ENCODE measurements around the gene TGM4.

TGM4 gene

DNA sequence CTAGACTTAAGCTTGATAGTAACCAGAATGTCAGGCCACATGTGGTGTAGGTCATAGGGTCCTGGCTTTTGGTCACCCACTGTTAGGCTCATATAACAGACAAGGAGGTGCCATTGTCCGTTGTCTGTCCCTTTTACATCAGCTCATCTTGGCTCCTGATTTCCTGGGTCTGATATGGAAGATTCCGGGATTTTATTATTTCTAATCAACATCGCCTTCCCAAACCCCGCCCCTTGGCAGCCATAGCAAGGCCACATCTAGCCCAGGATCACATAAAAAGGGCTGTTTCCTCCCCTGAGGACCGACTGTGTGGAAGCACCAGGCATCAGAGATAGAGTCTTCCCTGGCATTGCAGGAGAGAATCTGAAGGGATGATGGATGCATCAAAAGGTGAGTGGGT, at the start of gene TGM4:
Gene TGM4 (plus strand): TSS at position 301 of the 400 bp plus-strand sequence. CDS start 71 bp downstream, at position 372.
- no peak within 1 kb of the TSS for H3K9ac ChIP-seq (ENCODE audit: low read length)
- no peaks in the 10 kb centered on the region for H3K9me3 ChIP-seq (ENCODE audit: control insufficient read depth, insufficient read depth, low read depth, low read length)
- no peaks in the 10 kb centered on the region for H3K27me3 ChIP-seq (ENCODE audit: control insufficient read depth, insufficient read depth, low read length)
- H3K4me1 ChIP-seq (ENCODE audit: control insufficient read depth, insufficient read depth, low read length), result no peaks in the 10 kb centered on the region
- H3K4me3 ChIP-seq (ENCODE audit: low read depth, low read length), result no peak within 1 kb of the TSS
- no peak within 1 kb of the TSS for H3K27ac ChIP-seq (ENCODE audit: low read depth, low read length)
- no peaks in the 10 kb centered on the region for H3K36me3 ChIP-seq (ENCODE audit: control insufficient read depth, insufficient read depth, low read length)

DNA sequence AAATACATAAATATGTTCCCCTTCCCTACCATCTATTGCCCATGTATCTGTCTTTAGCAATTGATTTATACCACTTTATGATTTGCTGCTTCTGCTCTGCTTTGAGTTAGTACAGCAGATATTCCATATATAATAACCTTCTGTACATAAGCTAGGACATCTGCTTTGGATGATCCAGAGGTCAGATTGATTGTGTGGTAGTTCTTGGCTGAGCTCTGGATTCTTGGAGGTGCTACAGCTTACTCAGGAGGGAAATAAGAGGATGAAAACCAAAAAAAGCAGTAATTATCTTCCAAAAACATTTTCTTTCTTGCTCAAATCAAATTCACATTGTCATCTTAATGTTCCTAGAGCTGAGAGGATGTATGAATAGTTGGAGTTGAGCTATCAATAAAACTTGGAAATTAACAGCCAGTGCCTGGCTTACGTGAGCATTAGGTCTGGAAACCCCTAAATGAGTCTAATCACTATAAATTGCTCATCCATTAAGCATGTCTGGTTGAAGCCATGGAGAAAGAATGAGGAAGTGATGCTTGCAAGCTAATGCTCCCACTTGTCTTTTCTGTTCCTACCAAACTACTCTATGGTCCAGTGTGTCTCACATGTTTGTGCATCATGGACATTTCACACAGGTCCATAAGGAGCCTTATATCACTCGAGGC, 49.0 kb upstream of the TGM4 start:
- no peak overlapping the region for H3K27ac ChIP-seq (ENCODE audit: low read depth, low read length)
- no peak overlapping the region for H3K9ac ChIP-seq (ENCODE audit: low read length)
- no peaks in the 10 kb centered on the region for H3K27me3 ChIP-seq (ENCODE audit: control insufficient read depth, insufficient read depth, low read length)
- peaks cover 58% of the 10 kb centered on the region for H3K36me3 ChIP-seq (ENCODE audit: control insufficient read depth, insufficient read depth, low read length)
- no peaks in the 10 kb centered on the region for H3K4me1 ChIP-seq (ENCODE audit: control insufficient read depth, insufficient read depth, low read length)
- no peak overlapping the region for H3K4me3 ChIP-seq (ENCODE audit: low read depth, low read length)
- H3K9me3 ChIP-seq (ENCODE audit: control insufficient read depth, insufficient read depth, low read depth, low read length), result 0 out of 2 replicates have a peak, but pooled peaks cover 2% of the 10 kb centered on the region

DNA sequence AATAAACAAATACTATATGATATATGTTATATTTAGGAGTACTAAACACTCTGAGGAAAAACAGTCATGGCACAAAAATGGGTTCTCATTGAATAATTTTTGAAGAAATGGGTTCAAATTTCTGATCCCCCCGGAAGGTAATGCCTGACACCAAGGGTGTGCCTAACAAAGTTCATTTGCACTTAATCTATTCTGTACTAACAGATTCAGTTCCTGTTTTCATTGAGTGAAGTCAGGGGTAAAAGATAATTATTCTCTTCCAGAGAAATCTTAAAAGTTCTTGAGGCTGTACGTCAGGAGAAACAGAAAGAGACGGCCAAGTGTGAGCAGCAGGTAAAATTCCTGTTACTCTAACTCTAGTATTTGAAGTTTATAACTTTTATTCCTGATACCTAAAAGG, 47.2 kb upstream of the TGM4 start:
- H3K9me3 ChIP-seq (ENCODE audit: control insufficient read depth, insufficient read depth, low read depth, low read length), result 0 out of 2 replicates have a peak, but pooled peaks cover 2% of the 10 kb centered on the region
- no peaks in the 10 kb centered on the region for H3K4me1 ChIP-seq (ENCODE audit: control insufficient read depth, insufficient read depth, low read length)
- no peaks in the 10 kb centered on the region for H3K27me3 ChIP-seq (ENCODE audit: control insufficient read depth, insufficient read depth, low read length)
- no peak overlapping the region for H3K27ac ChIP-seq (ENCODE audit: low read depth, low read length)
- no peak overlapping the region for H3K4me3 ChIP-seq (ENCODE audit: low read depth, low read length)
- no peak overlapping the region for H3K9ac ChIP-seq (ENCODE audit: low read length)
- peaks cover 72% of the 10 kb centered on the region for H3K36me3 ChIP-seq (ENCODE audit: control insufficient read depth, insufficient read depth, low read length)

DNA sequence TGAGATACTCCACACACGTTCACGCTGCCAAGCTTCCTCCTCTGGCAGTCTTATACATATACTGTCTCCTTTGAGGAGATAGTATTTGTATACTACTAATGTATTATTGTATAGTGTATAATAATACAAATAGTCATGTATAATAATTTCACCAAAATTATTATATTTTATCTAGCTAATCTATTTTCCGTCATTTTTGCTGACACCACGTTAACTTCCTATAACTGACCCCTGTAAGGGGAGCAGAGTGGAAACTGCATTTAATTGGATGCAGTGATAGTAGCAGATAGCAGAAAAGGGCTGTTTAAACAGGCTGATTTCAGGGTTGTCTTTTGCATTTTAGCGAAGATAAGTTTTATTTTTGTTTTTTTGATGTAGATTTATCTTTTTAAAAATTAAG, 43.2 kb upstream of the TGM4 start:
- no peaks in the 10 kb centered on the region for H3K27me3 ChIP-seq (ENCODE audit: control insufficient read depth, insufficient read depth, low read length)
- H3K27ac ChIP-seq (ENCODE audit: low read depth, low read length), result no peak overlapping the region
- no peak overlapping the region for H3K9ac ChIP-seq (ENCODE audit: low read length)
- no peak overlapping the region for H3K4me3 ChIP-seq (ENCODE audit: low read depth, low read length)
- no peaks in the 10 kb centered on the region for H3K4me1 ChIP-seq (ENCODE audit: control insufficient read depth, insufficient read depth, low read length)
- peaks cover 68% of the 10 kb centered on the region for H3K36me3 ChIP-seq (ENCODE audit: control insufficient read depth, insufficient read depth, low read length)
- H3K9me3 ChIP-seq (ENCODE audit: control insufficient read depth, insufficient read depth, low read depth, low read length), result 0 out of 2 replicates have a peak, but pooled peaks cover 2% of the 10 kb centered on the region

DNA sequence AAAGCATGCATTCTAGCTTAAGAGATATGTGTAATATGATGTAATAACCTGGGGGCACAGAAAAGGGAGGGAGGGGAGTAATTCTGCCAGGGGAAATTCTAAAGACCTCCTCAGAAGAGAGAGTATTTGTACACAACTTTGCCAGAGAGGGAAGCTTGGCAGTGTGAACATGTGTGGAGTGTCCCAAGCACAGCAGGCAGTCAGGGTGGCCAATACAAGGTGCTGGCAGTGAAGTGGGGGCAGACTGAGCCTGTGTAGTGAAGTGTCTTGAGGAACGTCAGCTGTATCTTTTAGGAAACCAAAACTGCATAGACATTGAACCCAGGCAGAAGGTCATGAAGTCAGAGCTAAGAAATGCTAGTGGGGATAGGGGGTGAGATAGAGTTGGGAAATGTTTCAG, 42.4 kb upstream of the TGM4 start:
- H3K27me3 ChIP-seq (ENCODE audit: control insufficient read depth, insufficient read depth, low read length), result no peaks in the 10 kb centered on the region
- H3K9ac ChIP-seq (ENCODE audit: low read length), result no peak overlapping the region
- no peak overlapping the region for H3K27ac ChIP-seq (ENCODE audit: low read depth, low read length)
- H3K4me1 ChIP-seq (ENCODE audit: control insufficient read depth, insufficient read depth, low read length), result no peaks in the 10 kb centered on the region
- H3K4me3 ChIP-seq (ENCODE audit: low read depth, low read length), result no peak overlapping the region
- peaks cover 8% of the 10 kb centered on the region for H3K9me3 ChIP-seq (ENCODE audit: control insufficient read depth, insufficient read depth, low read depth, low read length)
- peaks cover 68% of the 10 kb centered on the region for H3K36me3 ChIP-seq (ENCODE audit: control insufficient read depth, insufficient read depth, low read length)

DNA sequence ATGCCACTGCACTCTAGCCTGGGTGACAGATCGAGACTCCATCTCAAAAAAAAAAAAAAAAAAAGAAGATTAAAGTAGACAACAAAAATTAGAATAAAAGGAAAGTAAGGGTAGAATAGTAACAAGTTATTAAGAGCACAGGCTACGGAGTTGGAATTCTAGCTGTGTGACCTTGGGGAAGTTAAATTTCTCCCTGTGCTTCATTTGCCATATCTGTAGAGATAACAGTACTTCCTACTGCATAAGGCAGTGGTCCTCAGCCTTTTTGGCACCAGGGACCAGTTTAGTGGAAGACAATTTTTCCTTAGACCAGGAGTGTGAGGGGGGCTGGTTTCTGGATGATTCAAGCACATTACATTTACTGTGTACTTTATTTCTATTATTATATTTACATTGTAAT, 41.4 kb upstream of the TGM4 start:
- no peaks in the 10 kb centered on the region for H3K27me3 ChIP-seq (ENCODE audit: control insufficient read depth, insufficient read depth, low read length)
- peaks cover 10% of the 10 kb centered on the region for H3K9me3 ChIP-seq (ENCODE audit: control insufficient read depth, insufficient read depth, low read depth, low read length)
- H3K27ac ChIP-seq (ENCODE audit: low read depth, low read length), result no peak overlapping the region
- H3K4me3 ChIP-seq (ENCODE audit: low read depth, low read length), result no peak overlapping the region
- peaks cover 69% of the 10 kb centered on the region for H3K36me3 ChIP-seq (ENCODE audit: control insufficient read depth, insufficient read depth, low read length)
- H3K4me1 ChIP-seq (ENCODE audit: control insufficient read depth, insufficient read depth, low read length), result no peaks in the 10 kb centered on the region
- H3K9ac ChIP-seq (ENCODE audit: low read length), result no peak overlapping the region

DNA sequence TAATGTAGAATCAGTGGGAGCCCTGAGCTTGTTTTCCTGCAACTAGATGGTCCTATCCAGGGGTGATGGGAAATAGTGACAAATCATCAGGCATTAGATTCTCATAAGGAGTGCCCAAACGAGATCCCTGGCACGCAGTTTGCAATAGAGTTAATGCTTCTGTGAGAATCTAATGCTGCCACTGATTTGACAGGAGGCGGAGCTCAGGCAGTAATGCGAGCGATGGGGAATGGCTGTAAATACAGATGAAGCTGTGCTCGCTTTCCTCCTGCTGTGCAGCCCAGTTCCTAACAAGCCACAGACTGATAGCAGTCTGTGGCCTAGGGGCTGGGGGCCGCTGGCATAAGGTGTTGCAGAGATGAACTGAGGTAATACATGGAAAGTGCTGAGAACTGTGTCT, 41.0 kb upstream of the TGM4 start:
- Histone ChIP-seq H3K4me3 (ENCODE audit: low read depth, low read length) (no peak overlapping the region), H3K36me3 (ENCODE audit: control insufficient read depth, insufficient read depth, low read length) (peaks cover 69% of the 10 kb centered on the region)

DNA sequence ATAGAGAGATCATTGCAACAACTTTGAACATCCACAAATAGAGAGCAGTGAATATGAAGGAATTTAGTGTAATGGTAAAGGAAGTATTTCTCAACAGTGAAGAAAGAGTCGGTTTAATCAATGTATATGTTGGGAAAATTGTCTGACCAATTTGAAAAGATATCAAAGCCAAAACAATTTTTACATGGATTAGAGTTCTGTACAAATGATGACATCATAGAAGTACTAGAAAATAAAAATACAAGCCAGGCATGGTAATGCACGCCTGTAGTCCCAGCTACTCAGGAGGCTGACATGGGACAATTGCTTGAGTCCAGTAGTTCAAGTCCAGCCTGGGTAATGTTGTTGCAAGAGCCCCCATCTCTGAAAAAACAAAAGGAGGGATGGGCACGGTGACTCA, 38.7 kb upstream of the TGM4 start:
- H3K9ac ChIP-seq (ENCODE audit: low read length), result no peak overlapping the region
- no peaks in the 10 kb centered on the region for H3K27me3 ChIP-seq (ENCODE audit: control insufficient read depth, insufficient read depth, low read length)
- H3K4me1 ChIP-seq (ENCODE audit: control insufficient read depth, insufficient read depth, low read length), result no peaks in the 10 kb centered on the region
- no peak overlapping the region for H3K4me3 ChIP-seq (ENCODE audit: low read depth, low read length)
- H3K36me3 ChIP-seq (ENCODE audit: control insufficient read depth, insufficient read depth, low read length), result peaks cover 77% of the 10 kb centered on the region
- peaks cover 10% of the 10 kb centered on the region for H3K9me3 ChIP-seq (ENCODE audit: control insufficient read depth, insufficient read depth, low read depth, low read length)
- H3K27ac ChIP-seq (ENCODE audit: low read depth, low read length), result no peak overlapping the region

More for the DNA sequence above, 41.0 kb upstream of the TGM4 start:
- H3K9me3 ChIP-seq (ENCODE audit: control insufficient read depth, insufficient read depth, low read depth, low read length), result peaks cover 10% of the 10 kb centered on the region
- H3K27me3 ChIP-seq (ENCODE audit: control insufficient read depth, insufficient read depth, low read length), result no peaks in the 10 kb centered on the region
- H3K4me1 ChIP-seq (ENCODE audit: control insufficient read depth, insufficient read depth, low read length), result no peaks in the 10 kb centered on the region
- H3K27ac ChIP-seq (ENCODE audit: low read depth, low read length), result no peak overlapping the region
- H3K9ac ChIP-seq (ENCODE audit: low read length), result no peak overlapping the region

DNA sequence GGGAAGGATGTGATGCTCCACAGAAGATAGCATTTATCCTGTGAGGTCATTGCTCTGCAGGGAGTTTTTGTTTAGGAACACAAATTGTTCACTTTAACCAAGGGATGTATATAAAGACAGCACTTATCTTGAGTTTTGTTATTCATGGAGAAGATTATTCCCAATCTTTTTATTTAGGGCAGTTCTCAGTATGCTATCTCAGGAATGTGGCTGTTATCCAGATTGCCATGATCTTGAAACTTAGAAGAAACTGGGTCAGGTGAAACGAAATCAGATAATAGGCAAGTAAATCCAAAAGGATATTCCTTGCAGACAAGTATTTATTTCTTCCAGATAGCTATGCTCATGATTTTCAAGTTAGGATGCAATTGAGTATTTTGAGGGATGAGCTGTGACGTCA, 32.0 kb upstream of the TGM4 start:
- Histone ChIP-seq H3K27ac (ENCODE audit: low read depth, low read length) (no peak overlapping the region), H3K4me3 (ENCODE audit: low read depth, low read length) (no peak overlapping the region), H3K4me1 (ENCODE audit: control insufficient read depth, insufficient read depth, low read length) (no peaks in the 10 kb centered on the region), H3K36me3 (ENCODE audit: control insufficient read depth, insufficient read depth, low read length) (peaks cover 84% of the 10 kb centered on the region), H3K9ac (ENCODE audit: low read length) (no peak overlapping the region), H3K9me3 (ENCODE audit: control insufficient read depth, insufficient read depth, low read depth, low read length) (no peaks in the 10 kb centered on the region), H3K27me3 (ENCODE audit: control insufficient read depth, insufficient read depth, low read length) (no peaks in the 10 kb centered on the region)

DNA sequence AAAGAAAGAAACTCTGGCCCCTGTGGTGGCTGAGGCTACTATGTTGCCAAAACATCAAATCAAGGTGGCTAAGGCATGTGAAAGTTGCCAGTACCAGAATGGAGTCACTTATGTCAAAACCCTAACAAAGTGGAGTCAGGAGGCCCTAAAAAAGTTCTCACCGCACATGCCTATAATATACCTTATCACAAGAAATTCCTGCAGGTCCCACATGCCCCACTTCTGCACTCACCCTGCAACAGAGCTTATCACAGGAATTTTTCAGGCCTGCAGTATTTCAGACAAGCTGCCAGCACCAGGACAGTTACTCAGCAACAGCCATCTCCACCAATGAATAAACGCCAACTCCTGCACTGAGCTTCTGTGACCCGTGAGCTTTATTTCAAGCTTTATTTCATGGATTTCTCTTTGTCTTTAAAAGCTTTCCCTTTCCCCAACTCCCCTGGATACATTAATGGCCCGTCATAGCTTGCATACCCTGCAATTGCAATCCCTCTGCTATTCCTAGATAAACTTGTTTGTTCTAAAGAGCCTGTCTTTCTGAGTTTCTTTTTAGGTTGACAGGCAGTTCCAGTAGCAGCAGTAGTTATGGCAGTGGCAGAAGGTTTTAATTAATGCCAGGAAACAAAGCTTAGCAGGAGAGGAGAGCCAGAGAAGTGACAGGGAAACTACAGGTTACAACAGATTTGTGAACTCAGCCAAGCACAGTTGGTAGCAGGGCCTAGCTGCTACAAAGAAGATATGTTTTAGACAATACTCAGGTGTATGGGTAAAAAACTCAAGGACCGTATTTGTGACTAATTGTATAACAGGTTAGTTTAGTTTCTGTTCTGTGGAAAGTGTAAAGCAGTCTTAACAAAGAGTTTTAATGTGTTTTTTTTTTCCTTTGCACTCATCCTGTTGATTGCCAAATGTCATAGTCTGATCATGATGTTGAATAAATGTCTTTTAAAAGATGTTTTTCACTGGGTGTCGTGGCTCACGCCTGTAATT, 28.6 kb upstream of the TGM4 start:
- Histone ChIP-seq H3K9ac (ENCODE audit: low read length) (no peak overlapping the region), H3K4me3 (ENCODE audit: low read depth, low read length) (no peak overlapping the region), H3K36me3 (ENCODE audit: control insufficient read depth, insufficient read depth, low read length) (peaks cover 75% of the 10 kb centered on the region), H3K4me1 (ENCODE audit: control insufficient read depth, insufficient read depth, low read length) (no peaks in the 10 kb centered on the region), H3K27me3 (ENCODE audit: control insufficient read depth, insufficient read depth, low read length) (no peaks in the 10 kb centered on the region), H3K9me3 (ENCODE audit: control insufficient read depth, insufficient read depth, low read depth, low read length) (no peaks in the 10 kb centered on the region), H3K27ac (ENCODE audit: low read depth, low read length) (no peak overlapping the region; the same call in 1 of the 2 replicates)

DNA sequence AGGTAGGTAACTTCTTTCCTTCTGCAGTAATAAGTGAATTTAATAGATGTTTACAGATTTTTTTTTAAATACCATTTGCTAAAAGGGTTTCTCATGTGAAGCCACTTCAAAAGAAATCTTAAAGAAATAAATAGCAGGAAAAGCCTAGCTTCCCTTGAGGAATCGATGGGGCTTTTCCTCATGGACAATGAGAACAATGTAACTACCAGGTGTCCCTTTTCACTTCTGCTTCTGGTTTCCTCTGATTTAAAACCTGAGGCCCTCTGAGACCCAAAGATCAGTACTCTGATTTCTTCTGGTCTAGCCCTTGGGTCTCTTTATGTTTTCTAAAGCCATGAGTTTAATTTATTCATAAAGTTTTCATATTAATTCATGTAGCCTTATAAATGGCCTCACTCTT, 25.8 kb upstream of the TGM4 start:
- no peak overlapping the region for H3K4me3 ChIP-seq (ENCODE audit: low read depth, low read length)
- no peak overlapping the region for H3K27ac ChIP-seq (ENCODE audit: low read depth, low read length)
- H3K36me3 ChIP-seq (ENCODE audit: control insufficient read depth, insufficient read depth, low read length), result peaks cover 78% of the 10 kb centered on the region
- H3K9ac ChIP-seq (ENCODE audit: low read length), result no peak overlapping the region
- H3K27me3 ChIP-seq (ENCODE audit: control insufficient read depth, insufficient read depth, low read length), result no peaks in the 10 kb centered on the region
- no peaks in the 10 kb centered on the region for H3K4me1 ChIP-seq (ENCODE audit: control insufficient read depth, insufficient read depth, low read length)
- no peaks in the 10 kb centered on the region for H3K9me3 ChIP-seq (ENCODE audit: control insufficient read depth, insufficient read depth, low read depth, low read length)
